HG02852 (cell line): ENCODE data around the gene PRDM12.
A peak's percentile ranks its signal among the peaks of the same experiment; 100 is the strongest.

Experiments used
- ATAC-seq: cut with Tn5 transposase; IDR thresholded peaks from one replicate; pipeline ENCODE4 v1.9.1; 2021; ENCODE audit warnings: mild to moderate bottlenecking, moderate library complexity; ENCODE audit not compliant: unreplicated experiment

Gene PRDM12

DNA sequence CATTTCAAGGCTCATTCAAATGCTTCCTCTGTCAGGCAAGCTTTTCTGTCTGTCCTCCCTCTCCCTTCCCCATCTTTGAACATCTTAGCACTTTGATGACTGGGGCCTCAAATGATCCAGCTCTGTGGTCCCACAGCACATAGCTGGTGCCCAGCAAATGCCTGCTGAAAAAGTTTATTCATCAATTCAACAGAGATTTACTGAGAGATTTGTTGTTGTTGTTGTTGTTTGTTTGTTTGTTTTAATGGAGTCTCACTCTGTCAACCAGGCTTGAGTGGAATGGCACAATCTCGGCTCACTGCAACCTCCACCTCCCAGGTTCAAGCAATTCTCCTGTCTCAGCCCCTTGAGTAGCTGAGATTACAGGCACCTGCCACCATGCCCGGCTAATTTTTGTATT is 23.2 kb downstream of the PRDM12 start:
- ATAC-seq: no peak

DNA sequence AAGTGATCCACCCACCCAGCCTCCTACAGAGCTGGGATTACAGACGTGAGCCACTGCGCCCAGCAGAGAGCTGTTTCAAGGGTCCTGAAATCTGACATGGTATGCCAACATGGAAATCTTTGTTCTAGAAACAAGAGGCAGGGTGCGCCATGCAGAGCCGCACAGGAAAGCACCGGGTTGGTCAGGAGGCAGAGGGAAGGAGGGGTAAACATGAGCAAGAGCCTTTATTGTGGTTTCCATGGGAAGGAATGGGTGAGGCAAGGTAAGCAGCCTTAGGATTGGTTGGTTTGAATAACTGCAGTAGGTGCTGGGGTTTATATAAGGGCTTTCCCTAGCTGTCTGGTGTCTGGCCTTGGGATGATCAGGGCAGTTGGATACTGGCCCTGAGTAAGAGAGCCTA is 23.7 kb downstream of the PRDM12 start:
- no peak for ATAC-seq

DNA sequence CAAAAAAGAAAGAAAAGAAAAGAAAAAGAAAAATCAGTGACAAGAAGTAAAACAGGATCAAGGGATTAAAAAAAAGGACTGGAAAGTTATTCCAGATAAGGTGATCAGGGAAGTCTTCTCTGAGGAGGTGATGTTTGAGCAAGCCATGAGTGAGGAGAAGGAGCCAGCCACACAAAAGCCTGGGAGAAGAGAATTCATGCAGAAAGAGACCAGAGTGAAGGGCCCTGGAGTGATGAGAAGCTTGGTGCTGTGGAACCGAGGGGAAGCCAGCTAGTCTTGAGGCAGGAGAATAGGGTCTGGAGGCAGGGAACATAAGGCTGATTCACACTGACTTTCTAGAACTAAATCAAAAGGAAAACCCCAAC is 25.2 kb downstream of the PRDM12 start:
- no peak for ATAC-seq

DNA sequence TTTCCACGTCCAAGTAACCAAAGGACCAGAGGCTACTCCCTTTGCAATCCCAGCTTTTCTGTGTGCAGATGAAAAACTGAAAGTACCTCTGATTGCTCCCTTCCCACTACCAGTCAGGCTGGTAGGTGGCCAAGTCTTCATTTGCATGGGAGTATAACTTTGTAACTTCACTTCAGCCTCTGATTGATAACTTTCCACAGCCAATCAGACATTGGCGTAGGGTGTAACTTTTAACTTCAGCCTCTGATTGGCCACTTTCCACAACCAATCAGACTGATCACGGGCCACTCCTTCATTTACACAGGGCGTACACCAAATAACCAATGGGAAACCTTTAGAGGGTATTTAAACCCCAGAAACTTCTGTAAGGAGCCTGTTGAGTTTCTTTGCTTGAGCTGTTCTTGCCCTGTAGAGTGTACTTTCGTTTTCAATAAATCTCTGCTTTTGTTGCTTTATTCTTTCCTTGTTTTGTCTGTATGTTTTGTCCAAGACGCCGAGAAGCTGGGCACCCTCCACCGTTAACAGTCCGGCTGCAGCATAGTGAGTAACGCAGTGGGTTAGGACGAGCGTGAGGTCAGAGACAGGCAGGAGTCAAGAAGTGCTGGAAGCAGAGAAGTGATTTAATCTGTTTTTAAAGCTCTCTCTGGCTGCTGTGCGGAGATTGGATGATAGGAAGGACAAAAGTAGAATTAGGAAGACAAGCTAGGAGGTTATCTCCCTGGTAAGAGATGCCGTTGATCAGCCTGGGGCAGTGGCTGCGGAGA is 25.7 kb downstream of the PRDM12 start:
- ATAC-seq: no peak

GRCh38 chr9:130692321-130692720 is 27.9 kb downstream of the PRDM12 start:
- no peak for ATAC-seq

- no peak for ATAC-seq
Measured at GRCh38 chr9:130693101-130693425, 28.7 kb downstream of the PRDM12 start.

DNA sequence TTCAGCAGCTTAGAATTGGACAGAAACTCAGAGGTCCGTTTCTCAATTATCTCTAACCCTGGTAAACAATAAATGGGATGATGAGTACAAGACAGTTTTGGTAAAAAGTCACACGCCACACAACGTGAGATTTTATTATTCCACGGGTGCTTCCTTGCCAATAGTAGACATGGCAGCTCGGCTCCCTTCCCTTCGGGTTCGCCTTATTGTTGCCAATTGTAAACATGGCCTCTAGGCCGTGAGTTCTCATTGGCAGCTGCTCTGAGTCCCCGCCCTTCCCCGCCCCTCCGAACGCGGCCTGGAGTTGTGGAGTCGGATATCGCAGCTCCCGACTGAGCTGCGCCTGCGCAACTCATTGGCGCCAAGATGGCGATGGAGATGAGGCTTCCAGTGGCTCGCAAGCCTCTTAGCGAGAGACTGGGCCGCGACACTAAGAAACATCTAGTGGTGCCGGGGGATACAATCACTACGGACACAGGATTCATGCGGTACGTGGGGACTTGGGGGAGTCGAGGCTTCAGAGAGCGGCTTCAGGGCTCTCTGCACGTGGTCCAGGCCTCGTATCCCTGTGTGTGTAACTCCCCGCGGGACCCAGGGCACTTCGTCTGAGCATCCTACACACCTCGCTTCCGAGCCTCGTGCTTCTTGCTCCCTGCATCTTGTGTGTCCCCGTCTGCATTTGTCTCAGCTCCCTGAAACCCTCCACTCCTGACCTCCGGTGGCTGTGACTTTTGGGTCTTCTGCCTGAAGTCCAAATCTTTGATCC is 29.2 kb downstream of the PRDM12 start, which contains the start of gene EXOSC2:
EXOSC2 (plus strand) TSS at position 355 of the 766 bp plus-strand sequence; CDS start at position 367, 12 bp downstream.
- ATAC-seq: peak; percentile 96

DNA sequence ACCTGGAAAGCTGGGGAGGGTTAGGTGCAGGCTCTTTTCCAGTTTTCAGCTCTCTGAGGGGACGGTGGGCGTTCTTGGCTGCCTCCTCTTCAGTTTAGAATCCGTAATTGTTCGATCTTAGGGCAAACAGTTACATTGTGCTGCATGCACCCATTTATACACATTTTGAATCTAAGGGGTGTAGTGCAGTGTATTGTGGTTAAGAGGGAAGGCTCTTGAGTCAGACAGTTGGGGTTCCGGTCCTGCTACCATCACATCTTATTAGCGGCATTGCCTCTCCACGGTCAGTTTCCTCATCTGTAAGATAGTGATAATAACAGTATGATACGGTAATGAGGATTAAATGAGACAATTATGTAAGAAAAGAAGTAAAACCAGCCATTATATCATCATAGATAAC is 29.8 kb downstream of the PRDM12 start:
- ATAC-seq: no peak

GRCh38 chr9:130696139-130696650 is 31.8 kb downstream of the PRDM12 start:
- ATAC-seq: no peak

DNA sequence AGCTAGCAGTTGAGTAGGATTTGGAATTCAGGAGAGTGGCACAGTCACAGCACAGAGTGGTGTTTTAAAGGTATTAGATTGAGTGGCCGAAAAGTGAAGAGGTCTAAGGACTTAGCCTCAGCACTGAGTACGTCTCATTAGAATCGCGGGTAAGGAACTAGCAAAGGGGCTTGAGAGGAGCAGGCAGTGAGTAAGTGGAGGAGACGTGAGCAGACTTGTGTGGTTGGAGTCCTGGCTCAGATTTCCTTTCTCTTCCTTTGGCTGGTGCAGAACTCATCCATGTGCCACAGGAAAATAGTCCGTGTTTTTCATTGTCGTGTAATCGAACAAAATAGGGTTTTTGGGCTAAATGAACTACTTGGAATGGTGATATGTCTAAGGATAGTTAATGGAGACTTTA is 32.6 kb downstream of the PRDM12 start:
- ATAC-seq: no peak

DNA sequence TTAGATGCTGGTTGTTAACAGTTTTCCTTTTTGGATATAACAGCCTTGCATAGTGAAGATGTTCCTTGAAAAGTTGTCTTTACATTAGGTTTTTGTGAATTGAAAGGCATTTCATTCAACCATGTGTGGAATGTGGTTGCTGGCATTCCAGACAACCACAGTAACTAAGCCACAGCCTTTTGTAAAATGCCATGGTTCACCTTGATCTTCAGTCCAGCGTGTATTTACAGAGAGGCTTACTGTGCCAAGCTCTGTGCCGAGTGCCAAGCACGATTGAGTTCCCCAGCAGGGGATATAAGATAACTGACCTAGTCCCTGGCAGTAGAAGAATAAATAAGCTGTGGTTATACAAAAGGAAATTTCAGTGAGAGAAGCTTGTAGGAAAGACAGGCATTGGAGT is 34.1 kb downstream of the PRDM12 start:
- no peak for ATAC-seq

GRCh38 chr9:130699047-130699446 is 34.7 kb downstream of the PRDM12 start:
- no peak for ATAC-seq

DNA sequence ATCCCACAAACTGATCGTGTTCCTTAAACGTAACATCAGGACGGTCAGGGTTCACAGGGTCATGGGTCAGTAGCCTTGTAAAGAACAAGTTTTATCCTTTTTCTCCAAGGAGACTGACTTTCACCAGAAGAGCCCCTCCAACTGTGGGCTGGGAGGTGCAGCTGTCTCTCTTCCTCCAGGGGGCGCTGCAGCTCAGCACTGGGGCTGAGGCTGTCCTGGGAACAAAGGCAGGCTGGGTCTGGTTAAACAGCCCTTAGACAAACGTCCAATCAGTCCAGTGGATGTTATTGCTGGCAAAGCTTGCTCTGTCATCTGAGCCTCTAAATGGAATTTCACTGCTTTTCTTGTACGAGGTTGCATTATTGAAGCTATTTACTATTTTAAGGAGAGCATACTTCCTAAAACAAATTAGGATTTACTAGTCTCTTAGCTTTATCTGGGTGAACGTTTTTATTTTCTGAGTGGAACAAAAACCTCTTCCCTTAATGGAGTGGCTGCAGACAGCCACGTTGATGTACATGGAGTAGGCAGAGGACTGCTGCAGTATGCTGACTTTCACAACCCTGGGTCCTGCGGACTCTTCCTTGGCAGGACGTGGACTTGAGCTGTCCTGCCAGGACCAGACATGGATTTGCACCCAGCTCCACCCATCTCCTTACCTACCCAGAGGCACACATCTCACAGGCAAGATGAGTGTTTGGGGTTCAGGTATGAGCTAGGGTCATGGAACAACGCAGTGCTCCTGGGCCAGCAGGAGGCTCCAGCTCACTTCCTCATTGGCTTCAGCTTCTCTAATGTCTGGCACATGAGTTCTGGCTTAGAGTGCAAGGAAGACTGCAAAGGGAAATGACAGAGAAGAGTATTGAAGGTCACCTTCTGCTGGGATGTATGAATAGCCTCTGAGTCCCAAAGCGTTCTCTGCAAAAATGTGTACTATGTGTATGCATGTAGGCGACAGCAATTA is 36.9 kb downstream of the PRDM12 start:
- ATAC-seq: no peak

- ATAC-seq: no peak
Measured at GRCh38 chr9:130703501-130703900, 39.1 kb downstream of the PRDM12 start.

DNA sequence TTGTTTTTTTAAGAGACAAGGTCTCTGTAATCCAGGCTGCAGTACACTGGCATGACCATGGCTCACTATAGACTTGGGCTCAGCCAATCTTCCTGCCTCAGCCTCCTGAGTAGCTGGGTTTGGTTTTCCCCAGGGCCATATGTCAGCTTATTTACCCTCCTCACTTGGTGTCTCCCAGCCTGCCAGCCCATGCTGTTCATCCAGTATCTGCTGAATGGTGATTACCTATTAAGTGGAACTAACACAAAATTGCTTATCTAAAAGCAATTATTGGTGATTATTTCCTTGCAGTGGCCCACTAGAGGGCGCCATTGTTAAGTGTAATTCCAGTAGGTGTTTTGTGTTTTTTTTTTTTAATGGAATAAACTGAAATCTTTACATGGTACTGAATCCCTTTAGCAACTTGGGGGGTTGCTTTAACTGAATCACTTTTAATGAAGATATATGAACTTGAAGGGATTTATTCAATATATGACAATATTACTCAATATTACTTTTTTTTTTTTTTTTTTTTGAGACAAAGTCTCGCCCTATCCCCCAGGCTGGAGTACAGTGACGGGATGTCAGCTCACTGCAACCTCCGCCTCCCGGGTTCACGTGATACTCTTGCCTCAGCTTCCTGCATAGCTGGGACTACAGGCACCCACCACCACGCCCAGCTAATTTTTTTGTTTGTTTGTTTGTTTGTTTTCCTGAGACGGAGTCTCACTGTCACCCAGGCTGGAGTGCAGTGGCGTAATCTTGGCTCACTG is 43.0 kb downstream of the PRDM12 start:
- ATAC-seq: no peak

DNA sequence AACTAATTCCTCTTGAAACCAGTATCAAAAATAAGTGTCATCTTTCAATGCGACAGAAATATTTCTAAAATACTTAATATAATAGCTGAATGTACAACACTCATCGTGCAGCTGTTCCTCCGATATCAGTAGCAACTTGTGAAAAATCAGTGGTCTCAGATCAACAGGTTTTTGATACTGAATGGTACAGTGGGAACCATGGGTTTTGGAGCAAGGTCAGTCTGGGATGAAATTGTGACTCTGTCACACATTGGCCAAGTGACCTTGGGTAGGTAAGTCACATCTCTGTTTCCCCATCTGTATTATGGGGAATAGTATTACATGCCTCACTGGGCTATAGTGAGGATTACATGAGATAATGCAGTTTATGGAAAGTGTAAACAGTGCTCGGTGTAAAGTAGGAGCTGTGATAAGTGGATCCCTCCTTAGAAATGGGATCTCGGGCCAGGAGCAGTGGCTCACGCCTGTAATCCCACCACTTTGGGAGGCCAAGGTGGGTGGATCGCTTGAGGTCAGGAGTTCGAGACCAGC is 46.5 kb downstream of the PRDM12 start:
- ATAC-seq: no peak

DNA sequence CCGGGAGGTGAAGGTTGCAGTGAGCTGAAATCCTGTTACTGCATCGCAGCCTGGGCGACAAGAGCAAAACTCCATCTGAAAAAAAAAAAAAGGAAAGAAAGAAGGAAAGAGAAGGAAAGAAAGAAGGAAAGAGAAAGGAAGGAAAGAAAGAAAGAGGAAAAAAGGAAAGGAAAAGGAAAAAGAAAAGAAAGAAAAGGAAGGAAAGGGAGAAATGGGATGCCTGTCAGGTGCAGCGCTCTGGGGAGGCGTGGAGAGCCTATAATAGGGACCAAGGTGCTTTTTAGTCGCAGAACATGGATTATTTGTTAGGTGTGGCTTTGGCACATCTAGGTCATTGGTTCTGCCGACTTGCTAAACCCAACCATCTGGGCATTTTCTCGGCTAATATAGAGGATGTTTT is 47.1 kb downstream of the PRDM12 start:
- no peak for ATAC-seq

DNA sequence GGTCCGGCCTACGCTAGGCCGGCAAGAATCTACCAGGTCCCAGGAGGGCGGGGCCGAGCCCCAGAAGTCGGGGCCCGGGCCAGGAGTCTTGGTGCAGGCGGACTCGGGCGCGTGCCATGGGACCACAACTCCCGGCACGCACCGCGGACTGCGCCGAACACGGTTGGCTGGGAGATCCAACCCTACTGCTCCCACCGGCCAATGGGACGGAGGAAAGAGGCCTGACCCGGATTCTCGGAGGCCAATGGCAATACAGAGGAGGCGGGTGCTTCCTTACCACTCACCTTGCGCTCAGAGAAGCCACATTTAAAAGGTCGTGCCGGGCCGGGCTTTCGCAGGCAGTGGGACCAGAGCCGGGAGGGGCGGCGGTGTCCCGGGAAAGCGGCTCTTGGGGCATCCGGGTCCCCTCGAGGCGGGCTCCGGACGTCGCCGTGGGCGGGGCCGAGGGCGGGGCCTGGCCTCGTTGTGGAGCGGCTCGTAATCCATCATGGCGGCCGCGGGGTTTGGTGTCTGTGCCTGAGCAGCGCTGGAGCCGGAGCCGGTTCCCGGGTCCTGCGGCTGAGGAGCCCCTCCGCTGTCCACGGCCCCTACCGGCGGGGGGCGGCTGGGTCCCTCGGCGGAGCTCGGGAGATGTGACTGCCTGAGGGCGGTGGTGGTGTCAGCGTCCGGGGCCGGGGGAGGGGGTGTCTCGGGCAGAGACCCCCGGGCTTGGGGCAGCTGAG is 48.3 kb downstream of the PRDM12 start:
- ATAC-seq: peak; percentile 96

GRCh38 chr9:130713286-130713960 is 49.0 kb downstream of the PRDM12 start:
- ATAC-seq: peak; percentile 6
